Upper lobe of left lung (tissue), 6 donors: ENCODE measurements around the gene SND1. TPM values are rescaled to one million over a fixed set of nuclear protein-coding genes. Genes with fewer than 3 reads are reported as not detected.

Source experiments
- ATAC-seq, 2 donors: fragments of 200-7000 bp; cut with Tn5 transposase; one replicate each; pipeline ENCODE4 v1.9.1; 2022; ENCODE audit warnings: mild to moderate bottlenecking in 2 of 2, moderate library complexity in 2 of 2; ENCODE audit not compliant: low FRiP score in 2 of 2
- DNase-seq, 2 donors: peaks; one replicate each; pipeline ENCODE4 v3.0.0-alpha.2; 2019 to 2020
- H3K27ac ChIP-seq, 4 donors: fragments of 200-600 bp; sonication (generic); one replicate each; pipeline ENCODE4 v1.5.1; 2016 to 2019
- H3K27me3 ChIP-seq, 4 donors: fragments of 200-600 bp; sonication (generic); one replicate each; pipeline ENCODE4 v1.5.1; 2017 to 2019
- H3K36me3 ChIP-seq, 4 donors: fragments of 200-600 bp; sonication (generic); one replicate each; pipeline ENCODE4 v1.5.1; 2016 to 2019
- H3K4me1 ChIP-seq, 4 donors: fragments of 200-600 bp; sonication (generic); one replicate each; pipeline ENCODE4 v1.5.1; 2018 to 2019
- H3K4me3 ChIP-seq, 4 donors: fragments of 200-600 bp; sonication (generic); one replicate each; pipeline ENCODE4 v1.5.1; 2017 to 2019; ENCODE audit warnings: mild to moderate bottlenecking in 2 of 4, moderate library complexity in 1 of 4
- H3K9me3 ChIP-seq, 4 donors: fragments of 200-600 bp; sonication (generic); one replicate each; pipeline ENCODE4 v1.5.1; 2018 to 2019
- EP300 ChIP-seq, 4 donors: sonication (generic); formaldehyde crosslinking; IDR thresholded peaks; one replicate each; pipeline ENCODE4 v1.5.1; 2017; ENCODE audit warnings: antibody characterized with exemption in 4 of 4, control low read depth in 2 of 4
- POLR2A ChIP-seq, 4 donors: fragments of 450-650 bp; IDR thresholded peaks; one replicate each; pipeline ENCODE4 v1.5.1; 2016 to 2017; ENCODE audit warnings: antibody characterized with exemption in 4 of 4, mild to moderate bottlenecking in 2 of 4
- POLR2AphosphoS5 ChIP-seq, 2 donors: sonication (generic); formaldehyde crosslinking; IDR thresholded peaks; one replicate each; pipeline ENCODE4 v1.5.1; 2017; ENCODE audit warnings: antibody characterized with exemption in 2 of 2
- WGBS, 2 donors: methylation state at CpG; one replicate each; pipeline ENCODE4 v1.1.5; 2017 to 2018; 5-methylcytosine and 5-hydroxymethylcytosine counted together
- total RNA-seq, 6 donors: library from RNA; depleted of rRNA in 4 of 6; stranded (reverse); fragments of >200 nt in 4 of 6; gene quantifications; one replicate each; pipeline versions ENCODE4 v1.1.0 to v1.2.1, GENCODE V29; 2016 to 2021
- TF ChIP-seq, protein P1 (sequence below), 6 experiments: fragments of 450-650 bp in 4 of 6; fragments of 200-600 bp in 2 of 6; sonication (generic) in 2 of 6; IDR thresholded peaks; one replicate each; pipeline ENCODE4 v1.5.1; 2016 to 2019; ENCODE audit warnings: antibody characterized with exemption in 6 of 6
- donor health status: DM: no; HTN: no; CAD: no; lungs with moderate emphysema.
- donor health status: DM: no; HTN: yes; CAD: no; lungs with severe emphysema.

SND1 gene
- total RNA-seq, 6 donors from 2014 or later: 107 to 167 (median 121) TPM

DNA sequence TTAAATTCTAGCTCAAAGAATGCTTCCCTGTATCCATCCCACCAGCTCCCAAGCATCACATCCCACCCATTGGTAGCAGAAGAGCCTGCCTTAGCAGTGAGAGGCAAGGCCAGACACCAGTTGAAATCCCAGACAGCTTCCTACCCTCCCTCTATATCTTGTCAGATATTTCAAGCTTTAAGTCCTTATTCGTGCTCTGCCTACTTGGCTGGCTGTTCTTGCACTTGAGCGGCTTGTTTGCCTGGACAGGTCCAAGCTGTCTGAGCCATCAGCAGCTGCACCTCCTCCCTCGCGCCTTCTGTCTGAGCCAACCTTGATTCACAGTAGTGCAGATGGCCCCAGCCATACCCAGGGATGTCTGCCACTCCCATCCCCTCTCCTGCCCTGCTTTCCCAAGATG, 362.8 kb downstream of the SND1 start:
- Histone ChIP-seq H3K4me1 (peaks cover 31 to 57% (median 49%) of the 10 kb centered on the region in 4 donors), H3K27ac (no peak overlapping the region), H3K27me3 (no peaks in the 10 kb centered on the region), H3K4me3 (no peak overlapping the region), H3K9me3 (no peaks in the 10 kb centered on the region), H3K36me3 (no peaks in the 10 kb centered on the region)
- ATAC-seq: no peak
- TF ChIP-seq EP300 (IDR thresholded peaks at IDR 0.05): no peak
- TF ChIP-seq POLR2AphosphoS5 (IDR thresholded peaks at IDR 0.05): peak in 1 of 2 donors; percentile 44
- WGBS, 2 donors: 85 to 93% methylated on average over 4 of the region's 4 CpGs
- DNase-seq: no peak

DNA sequence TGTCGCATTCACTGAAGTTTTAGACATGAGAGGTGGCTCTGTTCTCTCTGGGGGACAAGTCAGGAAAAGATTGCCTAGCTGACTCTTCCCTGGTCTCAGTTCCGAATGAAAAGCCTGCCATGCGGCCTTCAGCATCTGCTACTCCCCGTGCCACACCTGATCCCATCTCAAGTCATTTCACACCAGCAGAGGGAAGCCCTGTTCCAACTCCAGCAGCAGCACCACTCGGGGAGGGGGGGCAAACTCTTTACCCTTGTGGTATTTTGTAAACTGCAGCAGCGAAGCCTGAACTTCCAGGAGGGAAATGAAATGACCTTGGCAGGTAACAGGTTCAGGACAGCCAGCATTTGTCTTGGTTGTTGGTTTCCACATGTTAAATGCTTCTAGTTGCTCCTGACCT, 365.5 kb downstream of the SND1 start:
- Histone ChIP-seq H3K4me1 (peaks cover 28 to 55% (median 46%) of the 10 kb centered on the region in 4 donors), H3K27ac (peak overlapping the region in 3 of 4 donors; percentile 11 to 40 (median 36)), H3K36me3 (peaks cover 0 to 4% (median 0%) of the 10 kb centered on the region in 4 donors), H3K9me3 (no peaks in the 10 kb centered on the region), H3K27me3 (no peaks in the 10 kb centered on the region), H3K4me3 (no peak overlapping the region)
- TF ChIP-seq POLR2A (IDR thresholded peaks at IDR 0.05): no peak
- no peak for TF ChIP-seq EP300 (IDR thresholded peaks at IDR 0.05)
- TF ChIP-seq, protein P1, sequence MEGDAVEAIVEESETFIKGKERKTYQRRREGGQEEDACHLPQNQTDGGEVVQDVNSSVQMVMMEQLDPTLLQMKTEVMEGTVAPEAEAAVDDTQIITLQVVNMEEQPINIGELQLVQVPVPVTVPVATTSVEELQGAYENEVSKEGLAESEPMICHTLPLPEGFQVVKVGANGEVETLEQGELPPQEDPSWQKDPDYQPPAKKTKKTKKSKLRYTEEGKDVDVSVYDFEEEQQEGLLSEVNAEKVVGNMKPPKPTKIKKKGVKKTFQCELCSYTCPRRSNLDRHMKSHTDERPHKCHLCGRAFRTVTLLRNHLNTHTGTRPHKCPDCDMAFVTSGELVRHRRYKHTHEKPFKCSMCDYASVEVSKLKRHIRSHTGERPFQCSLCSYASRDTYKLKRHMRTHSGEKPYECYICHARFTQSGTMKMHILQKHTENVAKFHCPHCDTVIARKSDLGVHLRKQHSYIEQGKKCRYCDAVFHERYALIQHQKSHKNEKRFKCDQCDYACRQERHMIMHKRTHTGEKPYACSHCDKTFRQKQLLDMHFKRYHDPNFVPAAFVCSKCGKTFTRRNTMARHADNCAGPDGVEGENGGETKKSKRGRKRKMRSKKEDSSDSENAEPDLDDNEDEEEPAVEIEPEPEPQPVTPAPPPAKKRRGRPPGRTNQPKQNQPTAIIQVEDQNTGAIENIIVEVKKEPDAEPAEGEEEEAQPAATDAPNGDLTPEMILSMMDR (IDR thresholded peaks at IDR 0.05): peak in 2 of 6 experiments; percentile 11 to 25
- 38 to 76% methylated on average over 6 of the region's 6 CpGs for WGBS, 2 donors
- ATAC-seq (peak in 1 of 2 donors; percentile 11), DNase-seq (peak in 1 of 2 donors; percentile 65)

DNA sequence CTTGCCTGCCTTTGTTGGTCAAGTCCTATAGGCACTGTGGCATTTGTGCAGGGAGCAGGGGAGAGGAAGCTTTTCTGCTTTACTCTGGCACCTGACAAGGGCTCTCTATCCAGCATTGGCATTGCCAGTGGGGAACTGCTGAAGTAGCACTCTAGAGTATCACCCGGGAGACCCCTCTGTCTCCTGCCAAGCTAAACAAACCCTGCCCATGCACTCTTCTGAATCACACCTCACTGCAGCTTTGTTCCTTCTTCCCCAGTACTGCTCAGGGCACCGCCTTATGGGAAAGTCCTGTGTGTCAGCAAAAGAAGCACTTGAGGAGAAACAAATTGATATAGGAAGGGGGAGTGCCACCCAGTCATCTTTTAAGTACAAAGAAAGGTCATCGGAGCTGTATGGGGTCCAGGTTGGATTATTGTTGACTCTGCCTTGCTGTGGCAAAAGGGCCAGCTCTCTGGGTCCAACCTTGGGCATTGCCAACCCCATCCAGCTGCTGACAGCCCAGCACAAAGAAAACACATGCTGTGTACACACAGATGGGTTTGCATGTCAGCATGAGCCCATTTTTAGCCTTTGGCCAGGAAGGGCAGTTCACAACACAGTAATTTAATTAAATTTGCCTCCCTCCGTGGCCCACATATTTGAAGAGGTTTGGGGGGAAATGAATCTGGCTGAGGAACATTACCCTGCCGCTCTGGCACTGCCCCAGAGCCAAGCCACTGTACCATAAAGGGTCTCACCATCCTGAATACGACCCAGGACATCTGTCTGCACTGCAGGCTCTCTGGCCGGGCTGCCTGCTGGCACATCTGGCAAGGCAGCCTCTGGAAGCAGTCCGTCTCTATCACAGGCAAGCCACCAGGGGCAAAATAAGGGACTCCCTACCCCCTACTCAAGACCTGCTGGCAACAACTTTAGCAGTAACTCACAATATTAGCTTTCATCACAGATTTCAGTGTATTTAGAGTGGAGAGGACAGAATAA, 366.2 kb downstream of the SND1 start:
- WGBS, 2 donors: 50 to 64% methylated on average over 5 to 8 of the region's 8 CpGs
- peak; percentile 73 to 89 for ATAC-seq
- peak overlapping the region; percentile 31 to 62 (median 39) for H3K27ac ChIP-seq

DNA sequence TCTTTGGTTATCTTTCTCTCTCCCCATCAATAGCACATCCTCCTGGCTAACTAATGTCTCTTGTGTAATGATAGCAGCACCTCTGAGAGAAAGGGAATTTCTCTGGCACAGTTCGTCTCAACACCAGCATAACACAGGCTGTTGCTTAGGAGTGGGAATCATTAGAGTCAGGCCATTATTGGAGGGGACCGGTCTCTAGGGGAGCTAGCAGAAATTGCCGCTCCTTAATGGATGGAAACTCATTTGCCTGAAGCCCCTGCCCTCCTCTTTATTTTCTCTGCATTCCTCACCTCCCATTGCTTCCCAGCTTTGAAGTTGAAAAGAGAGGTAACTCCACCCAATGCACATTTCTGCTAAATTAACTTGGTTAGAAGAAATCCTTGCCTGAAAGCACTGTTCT, 367.3 kb downstream of the SND1 start:
- DNase-seq (no peak), ATAC-seq (no peak)
- no peak overlapping the region for H3K27ac ChIP-seq
- H3K4me3 ChIP-seq: no peak overlapping the region
- no peak for TF ChIP-seq POLR2A (IDR thresholded peaks at IDR 0.05)
- no peak for TF ChIP-seq POLR2AphosphoS5 (IDR thresholded peaks at IDR 0.05)
- TF ChIP-seq, protein P1 (IDR thresholded peaks at IDR 0.05): no peak
- no peak for TF ChIP-seq EP300 (IDR thresholded peaks at IDR 0.05)
- WGBS, 2 donors: 97 to 98% methylated on average over 3 of the region's 3 CpGs
- no peaks in the 10 kb centered on the region for H3K9me3 ChIP-seq
- no peaks in the 10 kb centered on the region for H3K27me3 ChIP-seq
- H3K36me3 ChIP-seq: peaks cover 0 to 4% (median 0%) of the 10 kb centered on the region in 4 donors
- peaks cover 31 to 61% (median 48%) of the 10 kb centered on the region in 4 donors for H3K4me1 ChIP-seq

More for the DNA sequence above, 366.2 kb downstream of the SND1 start:
- no peaks in the 10 kb centered on the region for H3K27me3 ChIP-seq
- H3K4me1 ChIP-seq: peaks cover 34 to 62% (median 51%) of the 10 kb centered on the region in 4 donors
- H3K9me3 ChIP-seq: no peaks in the 10 kb centered on the region
- TF ChIP-seq POLR2AphosphoS5 (IDR thresholded peaks at IDR 0.05): peak in 1 of 2 donors; percentile 43
- TF ChIP-seq POLR2A (IDR thresholded peaks at IDR 0.05): no peak
- TF ChIP-seq, protein P1 (IDR thresholded peaks at IDR 0.05): no peak
- peak in 2 of 4 donors; percentile 45 to 77 for TF ChIP-seq EP300 (IDR thresholded peaks at IDR 0.05)
- DNase-seq: peak in 1 of 2 donors; percentile 87
- H3K36me3 ChIP-seq: peaks cover 0 to 4% (median 0%) of the 10 kb centered on the region in 4 donors
- no peak overlapping the region for H3K4me3 ChIP-seq

DNA sequence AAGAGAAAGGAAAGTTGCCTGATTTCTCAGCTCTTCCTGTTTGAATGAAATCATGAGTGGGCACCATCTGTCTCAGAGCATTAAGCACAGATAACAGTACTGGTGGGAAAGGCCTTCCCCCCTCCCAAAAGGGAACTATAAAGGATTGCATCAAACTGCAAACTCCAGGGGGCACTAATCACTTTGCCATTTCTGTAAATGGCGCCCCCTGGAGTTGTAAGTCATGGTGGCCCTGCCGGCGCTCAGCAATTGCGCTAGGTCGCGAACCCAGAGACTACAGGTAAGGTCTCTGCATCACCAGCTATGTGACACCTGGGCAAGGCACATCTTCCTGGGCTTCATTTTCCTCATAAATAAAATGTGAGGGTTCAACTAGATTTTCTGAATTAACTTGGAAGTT, 368.2 kb downstream of the SND1 start:
- Histone ChIP-seq H3K27me3 (no peaks in the 10 kb centered on the region), H3K4me1 (peaks cover 31 to 56% (median 42%) of the 10 kb centered on the region in 4 donors), H3K27ac (no peak overlapping the region), H3K9me3 (no peaks in the 10 kb centered on the region), H3K36me3 (peaks cover 0 to 4% (median 0%) of the 10 kb centered on the region in 4 donors), H3K4me3 (no peak overlapping the region)
- DNase-seq: no peak
- TF ChIP-seq POLR2A (IDR thresholded peaks at IDR 0.05) (no peak), EP300 (IDR thresholded peaks at IDR 0.05) (no peak)
- TF ChIP-seq, protein P1 (IDR thresholded peaks at IDR 0.05): peak in 1 of 6 experiments; percentile 9
- ATAC-seq: no peak
- 90 to 98% methylated on average over 6 of the region's 6 CpGs for WGBS, 2 donors
